Skeletal muscle tissue (tissue), 4 donors: Measurements from ENCODE around the gene IGIP. TPM values are rescaled to one million over a fixed set of nuclear protein-coding genes. Genes with fewer than 3 reads are reported as not detected.

ENCODE experiments used
- H3K27ac ChIP-seq: one replicate; pipeline ENCODE4 v1.7.0; 2013; ENCODE audit warnings: mild to moderate bottlenecking, low read depth, low read length, inconsistent platforms
- H3K27me3 ChIP-seq, 3 donors: one replicate each; pipeline ENCODE4 v1.7.0; 2013; ENCODE audit warnings: low read length in 3 of 3; ENCODE audit not compliant: control insufficient read depth in 3 of 3, insufficient read depth in 3 of 3
- H3K36me3 ChIP-seq, 3 donors: one replicate each; pipeline ENCODE4 v1.7.0; 2013; ENCODE audit warnings: low read length in 3 of 3; ENCODE audit not compliant: control insufficient read depth in 3 of 3, insufficient read depth in 3 of 3
- H3K4me1 ChIP-seq, 3 donors: one replicate each; pipeline ENCODE4 v1.7.0; 2013; ENCODE audit warnings: low read length in 3 of 3, mild to moderate bottlenecking in 3 of 3; ENCODE audit not compliant: control insufficient read depth in 3 of 3, insufficient read depth in 3 of 3
- H3K4me3 ChIP-seq, 3 donors: one replicate each; pipeline ENCODE4 v1.7.0; 2013; ENCODE audit warnings: low read length in 3 of 3
- H3K9ac ChIP-seq, 3 donors: one replicate each; pipeline ENCODE4 v1.7.0; 2013; ENCODE audit warnings: low read length in 3 of 3, mild to moderate bottlenecking in 3 of 3, moderate library complexity in 2 of 3, low read depth in 1 of 3
- H3K9me3 ChIP-seq, 3 donors: one replicate each; pipeline ENCODE4 v1.7.0; 2013; ENCODE audit warnings: low read length in 3 of 3; ENCODE audit not compliant: control insufficient read depth in 3 of 3
- total RNA-seq: library from RNA; depleted of rRNA; stranded (reverse); fragments of >200 nt; gene quantifications from one replicate; pipeline ENCODE4 v1.2.3, GENCODE V29; 2014
- donor health status: Osteomylitis.

IGIP gene
- total RNA-seq, 1 donor from 2014 or later = 5.7 TPM

DNA sequence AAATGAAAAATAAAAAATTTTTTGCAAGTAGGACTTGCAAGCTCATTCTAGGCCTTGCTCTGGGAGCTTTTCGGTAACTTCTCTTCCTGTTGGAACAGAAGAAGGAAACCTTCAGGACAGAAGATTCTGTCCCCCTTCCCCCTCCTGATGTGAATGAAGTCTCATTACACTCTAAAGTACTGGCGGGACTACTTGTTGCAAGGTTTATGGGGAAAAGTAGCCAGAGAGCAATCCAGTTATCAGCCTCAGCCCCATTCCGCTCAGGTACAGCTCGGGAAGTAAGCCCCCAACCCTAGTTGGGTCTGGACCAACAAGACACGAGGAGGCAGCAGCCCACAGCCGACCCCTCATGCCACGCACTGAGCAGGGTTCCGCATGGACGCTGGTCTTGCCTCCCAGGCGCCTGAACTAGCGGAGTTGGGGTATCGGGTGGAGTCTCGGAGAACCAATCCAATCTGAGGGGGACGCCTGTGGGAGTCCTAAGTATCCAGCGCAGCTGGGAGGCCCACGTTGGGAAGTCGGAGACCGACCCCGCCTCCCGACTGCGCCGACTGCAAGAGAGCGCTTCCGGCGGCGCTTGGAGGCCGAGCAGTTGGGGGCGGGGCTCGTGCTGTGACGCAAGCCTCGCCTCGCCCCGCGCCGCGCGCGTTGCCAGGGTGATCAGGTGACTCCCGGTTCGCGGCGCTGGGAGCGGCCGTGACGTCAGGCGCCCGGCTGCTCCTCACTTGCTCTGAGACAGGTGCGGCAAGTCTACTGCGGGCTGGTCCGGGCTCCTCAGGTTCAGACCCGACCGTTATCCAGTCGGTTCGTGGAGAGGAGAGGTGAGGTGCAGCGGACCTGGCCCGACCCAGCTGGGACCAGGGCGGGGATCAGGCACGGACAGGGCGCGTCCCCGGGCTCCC, 49.0 kb downstream of the IGIP start, which contains the start of gene CYSTM1:
Gene CYSTM1, plus strand, starts transcription at position 724 of the 902 bp plus-strand sequence. CDS start 19,278 bp downstream, outside the sequence.
- peak within 1 kb of the TSS; percentile 87 to 95 (median 94) for H3K4me3 ChIP-seq
- no peaks in the 10 kb centered on the region for H3K9me3 ChIP-seq
- peaks cover 20 to 30% (median 23%) of the 10 kb centered on the region in 3 donors for H3K4me1 ChIP-seq
- peak within 1 kb of the TSS; percentile 100 for H3K27ac ChIP-seq
- H3K36me3 ChIP-seq = peaks cover 0 to 2% (median 0%) of the 10 kb centered on the region in 3 donors
- no peaks in the 10 kb centered on the region for H3K27me3 ChIP-seq
- H3K9ac ChIP-seq = peak within 1 kb of the TSS; percentile 98 to 100 (median 99)

DNA sequence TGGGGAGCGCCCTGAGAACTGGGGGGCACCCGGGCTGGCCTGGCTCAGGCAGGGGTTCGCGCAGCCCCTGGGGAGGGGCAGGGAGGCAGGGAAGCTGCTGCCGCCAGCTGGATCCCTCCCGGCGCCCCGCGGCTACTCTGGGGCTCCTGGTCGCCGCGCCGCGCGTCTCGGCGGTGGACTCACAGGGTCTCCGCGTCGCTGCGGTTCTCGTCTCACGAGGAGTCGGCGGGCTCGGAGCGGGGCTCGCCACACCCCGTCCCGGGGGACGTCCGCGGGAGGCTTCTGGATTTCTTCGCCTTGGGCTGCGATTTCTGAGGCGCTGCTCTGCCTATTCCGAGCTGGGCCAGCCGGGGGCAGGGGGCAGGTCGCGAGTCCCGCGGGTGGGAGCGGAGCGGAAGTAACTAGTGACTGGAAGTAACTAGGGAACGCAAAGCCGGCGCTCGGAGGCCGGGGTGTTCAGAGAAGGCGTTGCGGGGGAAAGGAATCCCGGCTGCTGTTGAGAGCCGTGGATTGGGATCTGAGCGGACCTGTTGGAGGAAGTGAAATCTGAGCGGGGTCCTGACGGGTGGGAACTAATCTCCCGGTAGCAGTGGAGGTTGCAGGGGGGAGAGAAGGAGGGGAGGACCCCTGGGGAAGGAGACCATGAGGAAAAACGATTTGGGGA, 49.8 kb downstream of the IGIP start:
- Histone ChIP-seq H3K27ac (peak overlapping the region; percentile 100), H3K27me3 (no peaks in the 10 kb centered on the region), H3K4me1 (peaks cover 27 to 36% (median 31%) of the 10 kb centered on the region in 3 donors), H3K9ac (peak overlapping the region; percentile 98 to 100 (median 99)), H3K36me3 (peaks cover 0 to 3% (median 2%) of the 10 kb centered on the region in 3 donors), H3K9me3 (no peaks in the 10 kb centered on the region), H3K4me3 (peak overlapping the region; percentile 87 to 95 (median 94))

DNA sequence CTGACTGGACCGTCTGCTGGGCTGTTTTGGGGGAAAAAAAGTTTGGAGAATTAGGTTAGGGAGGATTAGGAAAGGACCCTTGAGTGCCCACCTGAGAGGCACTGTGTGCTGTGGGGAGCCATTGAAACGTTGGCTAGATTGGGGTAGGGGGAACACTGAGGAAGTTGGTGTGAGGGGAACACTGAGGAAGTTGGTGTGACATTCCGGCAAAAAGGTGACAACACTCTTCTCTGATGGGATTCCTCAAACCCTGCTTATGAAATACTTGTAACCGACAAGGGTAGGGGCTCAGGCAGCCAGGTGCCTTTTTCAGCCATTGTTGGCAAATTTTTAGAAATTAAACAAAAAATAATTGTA, 50.3 kb downstream of the IGIP start:
- Histone ChIP-seq H3K36me3 (peaks cover 0 to 3% (median 2%) of the 10 kb centered on the region in 3 donors), H3K4me3 (peak overlapping the region; percentile 87 to 95 (median 94)), H3K9me3 (no peaks in the 10 kb centered on the region), H3K27ac (peak overlapping the region; percentile 100), H3K9ac (peak overlapping the region; percentile 98 to 100 (median 99)), H3K4me1 (peaks cover 31 to 40% (median 36%) of the 10 kb centered on the region in 3 donors), H3K27me3 (no peaks in the 10 kb centered on the region)

DNA sequence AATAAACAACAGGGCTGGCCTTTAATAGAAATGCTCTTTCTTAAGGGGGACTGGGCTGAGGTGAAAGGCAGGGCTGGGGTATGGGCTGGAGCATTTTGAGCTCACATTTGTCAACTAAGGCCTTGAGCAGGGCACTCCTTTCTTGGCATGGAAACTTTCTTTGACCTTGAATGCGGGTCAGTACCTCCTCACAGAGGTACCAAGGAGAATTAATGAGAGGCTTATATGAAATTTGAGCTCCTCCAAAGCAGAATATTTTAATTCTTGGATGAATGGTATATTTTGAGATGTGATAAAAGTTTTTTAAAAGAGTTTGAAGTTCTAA, 52.3 kb downstream of the IGIP start:
- peak overlapping the region; percentile 17 to 59 (median 38) for H3K4me3 ChIP-seq
- peak overlapping the region; percentile 100 for H3K27ac ChIP-seq
- no peaks in the 10 kb centered on the region for H3K27me3 ChIP-seq
- H3K36me3 ChIP-seq = peaks cover 0 to 3% (median 2%) of the 10 kb centered on the region in 3 donors
- H3K9me3 ChIP-seq = no peaks in the 10 kb centered on the region
- H3K9ac ChIP-seq = peak overlapping the region; percentile 58 to 79 (median 75)
- H3K4me1 ChIP-seq = peaks cover 50 to 61% (median 56%) of the 10 kb centered on the region in 3 donors

DNA sequence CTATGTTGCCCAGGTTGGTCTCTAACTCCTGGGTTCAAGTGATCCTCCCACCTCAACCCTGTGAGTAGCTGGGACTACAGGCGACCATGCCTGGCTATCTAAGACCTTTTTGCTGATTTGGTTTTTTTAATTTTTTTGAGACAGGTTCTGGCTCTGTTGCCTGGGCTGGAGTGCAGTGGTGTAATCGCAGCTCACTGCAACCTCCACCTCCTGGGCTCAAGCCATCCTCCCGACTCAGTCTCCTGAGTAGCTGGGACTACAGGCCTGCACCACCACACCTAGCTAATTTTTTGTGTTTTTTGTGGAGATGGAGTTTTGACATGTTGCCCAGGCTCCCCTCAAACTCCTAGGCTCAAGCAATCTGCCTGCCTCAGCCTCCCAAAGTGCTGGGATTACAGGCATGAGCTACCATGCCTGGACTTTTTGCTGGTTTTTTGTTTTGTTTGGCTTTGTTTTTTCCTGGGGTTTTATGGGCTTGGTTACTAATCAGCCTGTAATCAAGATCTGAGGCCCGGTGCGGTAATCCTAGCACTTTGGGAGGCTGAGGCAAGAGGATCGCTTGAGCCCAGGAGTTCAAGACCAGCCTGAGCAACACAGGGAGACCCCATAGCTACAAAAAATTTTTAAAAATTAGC, 52.9 kb downstream of the IGIP start:
- Histone ChIP-seq H3K4me3 (no peak overlapping the region), H3K9me3 (no peaks in the 10 kb centered on the region), H3K27me3 (no peaks in the 10 kb centered on the region), H3K9ac (peak overlapping the region in 2 of 3 donors; percentile 10 to 58), H3K27ac (peak overlapping the region; percentile 100), H3K36me3 (peaks cover 0 to 3% (median 2%) of the 10 kb centered on the region in 3 donors), H3K4me1 (peaks cover 56 to 66% (median 62%) of the 10 kb centered on the region in 3 donors)

Other genes starting within 250 kb of the IGIP start
- gene NRG2, start 82.6 kb upstream of the IGIP start, total RNA-seq = 0.52 TPM
- 7.8 TPM for gene PURA, start 11.8 kb upstream of the IGIP start, total RNA-seq
- gene CYSTM1, start 49.3 kb downstream of the IGIP start, total RNA-seq = 3.1 TPM
- gene PFDN1, start 177.2 kb downstream of the IGIP start, total RNA-seq = 34.4 TPM
- gene HBEGF, start 220.7 kb downstream of the IGIP start, total RNA-seq = 11.0 TPM
- not detected for gene SLC4A9, start 234.3 kb downstream of the IGIP start, total RNA-seq